DMS53 treated with DMSO at 0.1 percent for 48 hours (cell line): ENCODE results near the gene ATG7.
"Not testable (repeated sequence)": the region's sequence is repeated elsewhere in the genome, so short reads cannot be mapped to it uniquely, and the experiment has no call there.

ENCODE experiments used
- DNase-seq: peaks from one replicate; lab custom pipeline; 2025; ENCODE audit not compliant: unreplicated experiment; lab: John Stamatoyannopoulos, UW

ATG7 gene

GRCh38 chr3:11459186-11459824 is 187.1 kb downstream of the ATG7 start:
- DNase-seq = no peak

GRCh38 chr3:11461226-11461625 is 189.0 kb downstream of the ATG7 start:
- no peak for DNase-seq

- DNase-seq = not testable (repeated sequence)
Measured at GRCh38 chr3:11462673-11463072, 190.5 kb downstream of the ATG7 start.

GRCh38 chr3:11463591-11463990 is 191.4 kb downstream of the ATG7 start:
- DNase-seq = no peak

GRCh38 chr3:11464356-11464755 is 192.2 kb downstream of the ATG7 start:
- DNase-seq = no peak

- no peak for DNase-seq
Measured at GRCh38 chr3:11465744-11466616, 193.8 kb downstream of the ATG7 start.

GRCh38 chr3:11467875-11468274 is 195.7 kb downstream of the ATG7 start:
- DNase-seq = no peak

- DNase-seq = no peak
Measured at GRCh38 chr3:11470031-11470853, 198.0 kb downstream of the ATG7 start.

- no peak for DNase-seq
Measured at GRCh38 chr3:11475324-11475723, 203.1 kb downstream of the ATG7 start.

GRCh38 chr3:11476735-11477144 is 204.5 kb downstream of the ATG7 start:
- no peak for DNase-seq

- no peak for DNase-seq
Measured at GRCh38 chr3:11477407-11477911, 205.3 kb downstream of the ATG7 start.

- no peak for DNase-seq
Measured at GRCh38 chr3:11478167-11478566, 206.0 kb downstream of the ATG7 start.

- no peak for DNase-seq
Measured at GRCh38 chr3:11479221-11479620, 207.0 kb downstream of the ATG7 start.

- DNase-seq = no peak
Measured at GRCh38 chr3:11480663-11481298, 208.6 kb downstream of the ATG7 start.

GRCh38 chr3:11481556-11481955 is 209.4 kb downstream of the ATG7 start:
- DNase-seq = no peak

- DNase-seq = no peak
Measured at GRCh38 chr3:11482021-11482420, 209.8 kb downstream of the ATG7 start.

- DNase-seq = not testable (repeated sequence)
Measured at GRCh38 chr3:11488356-11488755, 216.2 kb downstream of the ATG7 start.

- no peak for DNase-seq
Measured at GRCh38 chr3:11494131-11494916, 222.1 kb downstream of the ATG7 start.

GRCh38 chr3:11495948-11496557 is 223.9 kb downstream of the ATG7 start:
- DNase-seq = no peak

- DNase-seq = no peak
Measured at GRCh38 chr3:11498177-11498576, 226.0 kb downstream of the ATG7 start.
